HEK293 (cell line): Measurements from ENCODE around the gene MARVELD1.
A peak's percentile ranks its signal among the peaks of the same experiment; 100 is the strongest.

ENCODE experiments used
- KLF10 ChIP-seq: fragments of 450-650 bp; IDR thresholded peaks from 2 replicates; pipeline ENCODE4 v1.5.1; 2018; ENCODE audit warnings: missing biosample characterization, mild to moderate bottlenecking, missing genetic modification characterization
- OSR2 ChIP-seq: fragments of 450-650 bp; formaldehyde crosslinking; IDR thresholded peaks from 2 replicates; pipeline ENCODE4 v1.5.1; 2016; ENCODE audit warnings: missing biosample characterization, missing genetic modification characterization
- SETDB1 ChIP-seq: IDR thresholded peaks from one replicate; pipeline ENCODE4 v1.6.1; 2017; ENCODE audit warnings: mild to moderate bottlenecking, low read length, moderate library complexity, mixed read lengths; ENCODE audit not compliant: insufficient read length
- ZFP41 ChIP-seq: fragments of 450-650 bp; formaldehyde crosslinking; IDR thresholded peaks from 2 replicates; pipeline ENCODE4 v1.5.1; 2016; ENCODE audit warnings: missing biosample characterization, missing genetic modification characterization, borderline replicate concordance
- ZNF133 ChIP-seq: fragments of 450-650 bp; formaldehyde crosslinking; IDR thresholded peaks from 2 replicates; pipeline ENCODE4 v1.5.1; 2016; ENCODE audit warnings: missing biosample characterization, missing genetic modification characterization
- ZNF391 ChIP-seq: fragments of 450-650 bp; formaldehyde crosslinking; IDR thresholded peaks from 2 replicates; pipeline ENCODE4 v1.5.1; 2016; ENCODE audit warnings: low read depth, missing biosample characterization, missing genetic modification characterization, borderline replicate concordance
- ZNF433 ChIP-seq: fragments of 450-650 bp; formaldehyde crosslinking; IDR thresholded peaks from 2 replicates; pipeline ENCODE4 v1.5.1; 2016; ENCODE audit warnings: missing biosample characterization, missing genetic modification characterization, low read depth
- ZNF548 ChIP-seq: fragments of 450-650 bp; formaldehyde crosslinking; IDR thresholded peaks from 2 replicates; pipeline ENCODE4 v1.5.1; 2016; ENCODE audit warnings: missing biosample characterization, missing genetic modification characterization
- ZNF571 ChIP-seq: fragments of 450-650 bp; formaldehyde crosslinking; IDR thresholded peaks from 2 replicates; pipeline ENCODE4 v1.5.0; 2017; ENCODE audit warnings: missing biosample characterization, missing genetic modification characterization
- ZNF596 ChIP-seq: fragments of 450-650 bp; IDR thresholded peaks from 2 replicates; pipeline ENCODE4 v1.5.0; 2018; ENCODE audit warnings: missing biosample characterization, mild to moderate bottlenecking, missing genetic modification characterization, moderate library complexity
- TF ChIP-seq, protein P1 (sequence below): fragments of 450-650 bp; formaldehyde crosslinking; IDR thresholded peaks from 2 replicates; pipeline ENCODE4 v1.5.1; 2016; ENCODE audit warnings: missing biosample characterization, missing genetic modification characterization
- TF ChIP-seq, protein P2 (sequence below): fragments of 450-650 bp; formaldehyde crosslinking; IDR thresholded peaks from 2 replicates; pipeline ENCODE4 v1.5.1; 2016; ENCODE audit warnings: missing biosample characterization, missing genetic modification characterization
- TF ChIP-seq, protein P3 (sequence below): fragments of 450-650 bp; formaldehyde crosslinking; IDR thresholded peaks from 2 replicates; pipeline ENCODE4 v1.5.1; 2016; ENCODE audit warnings: missing biosample characterization, missing genetic modification characterization
- TF ChIP-seq, protein P4 (sequence below): fragments of 450-650 bp; formaldehyde crosslinking; IDR thresholded peaks from 2 replicates; pipeline ENCODE4 v1.5.1; 2016; ENCODE audit warnings: missing biosample characterization, missing genetic modification characterization
- TF ChIP-seq, protein P5 (sequence below): fragments of 450-650 bp; formaldehyde crosslinking; IDR thresholded peaks from 2 replicates; pipeline ENCODE4 v1.5.1; 2016; ENCODE audit warnings: missing biosample characterization, missing genetic modification characterization
- TF ChIP-seq, protein P6 (sequence below): fragments of 450-650 bp; formaldehyde crosslinking; optimal IDR thresholded peaks from 2 replicates; pipeline ENCODE3; 2016; ENCODE audit warnings: missing biosample characterization, mild to moderate bottlenecking, missing genetic modification characterization
- TF ChIP-seq, protein P7 (sequence below): fragments of 450-650 bp; formaldehyde crosslinking; IDR thresholded peaks from 2 replicates; pipeline ENCODE4 v1.5.1; 2016; ENCODE audit warnings: missing biosample characterization, missing genetic modification characterization
- TF ChIP-seq, protein P8 (sequence below): fragments of 450-650 bp; formaldehyde crosslinking; IDR thresholded peaks from 2 replicates; pipeline ENCODE4 v1.5.1; 2017; ENCODE audit warnings: missing biosample characterization, missing genetic modification characterization

The MARVELD1 gene

DNA sequence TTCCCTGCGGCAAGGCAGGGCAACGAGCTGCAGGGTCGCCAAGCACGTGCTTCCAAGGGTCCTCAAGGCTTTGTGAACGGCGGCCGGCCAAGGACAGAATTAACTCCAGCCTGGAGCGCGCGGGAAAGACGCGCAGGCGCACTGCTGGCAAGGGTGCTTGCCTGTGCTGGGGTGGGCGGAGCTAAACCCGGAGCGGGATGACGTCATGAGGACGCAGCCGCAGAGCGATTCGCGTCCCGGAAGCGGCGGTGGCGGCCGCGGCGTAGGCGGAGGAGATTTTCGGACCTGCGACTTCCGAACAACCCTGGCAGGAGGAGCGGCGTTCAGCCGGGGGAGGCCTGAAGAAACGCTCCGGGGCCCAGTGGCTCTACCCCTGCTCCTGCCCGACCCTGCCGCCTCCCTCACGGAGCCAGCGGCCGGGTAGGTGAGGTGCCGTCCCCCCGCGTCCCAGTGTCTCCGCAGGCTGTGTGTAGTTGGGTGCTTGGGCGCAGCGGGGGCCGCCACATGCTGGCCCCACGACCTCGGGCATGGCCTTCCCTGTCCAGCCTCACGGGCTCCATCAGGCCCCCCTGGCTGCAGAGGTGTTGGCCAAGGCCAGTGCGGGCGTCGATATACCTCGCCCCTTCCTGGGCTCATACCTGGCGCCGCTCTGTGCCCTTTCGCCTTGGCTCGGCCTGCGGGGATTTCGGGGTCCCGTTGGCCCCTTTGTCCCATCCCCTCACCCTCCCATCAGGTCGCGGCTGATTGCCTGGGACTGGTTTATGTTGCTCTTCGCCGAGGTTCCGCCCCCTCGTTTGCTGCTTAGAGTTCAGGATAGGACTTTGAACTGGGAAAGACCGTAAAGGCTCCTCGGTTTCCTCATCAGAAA, 23.6 kb downstream of the MARVELD1 start, which contains the start of gene ZFYVE27 (continued):
- TF ChIP-seq, protein P1, sequence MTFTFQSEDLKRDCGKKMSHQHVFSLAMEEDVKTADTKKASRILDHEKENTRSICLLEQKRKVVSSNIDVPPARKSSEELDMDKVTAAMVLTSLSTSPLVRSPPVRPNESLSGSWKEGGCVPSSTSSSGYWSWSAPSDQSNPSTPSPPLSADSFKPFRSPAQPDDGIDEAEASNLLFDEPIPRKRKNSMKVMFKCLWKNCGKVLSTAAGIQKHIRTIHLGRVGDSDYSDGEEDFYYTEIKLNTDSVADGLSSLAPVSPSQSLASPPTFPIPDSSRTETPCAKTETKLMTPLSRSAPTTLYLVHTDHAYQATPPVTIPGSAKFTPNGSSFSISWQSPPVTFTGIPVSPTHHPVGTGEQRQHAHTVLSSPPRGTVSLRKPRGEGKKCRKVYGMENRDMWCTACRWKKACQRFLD: no peak
- TF ChIP-seq, protein P2, sequence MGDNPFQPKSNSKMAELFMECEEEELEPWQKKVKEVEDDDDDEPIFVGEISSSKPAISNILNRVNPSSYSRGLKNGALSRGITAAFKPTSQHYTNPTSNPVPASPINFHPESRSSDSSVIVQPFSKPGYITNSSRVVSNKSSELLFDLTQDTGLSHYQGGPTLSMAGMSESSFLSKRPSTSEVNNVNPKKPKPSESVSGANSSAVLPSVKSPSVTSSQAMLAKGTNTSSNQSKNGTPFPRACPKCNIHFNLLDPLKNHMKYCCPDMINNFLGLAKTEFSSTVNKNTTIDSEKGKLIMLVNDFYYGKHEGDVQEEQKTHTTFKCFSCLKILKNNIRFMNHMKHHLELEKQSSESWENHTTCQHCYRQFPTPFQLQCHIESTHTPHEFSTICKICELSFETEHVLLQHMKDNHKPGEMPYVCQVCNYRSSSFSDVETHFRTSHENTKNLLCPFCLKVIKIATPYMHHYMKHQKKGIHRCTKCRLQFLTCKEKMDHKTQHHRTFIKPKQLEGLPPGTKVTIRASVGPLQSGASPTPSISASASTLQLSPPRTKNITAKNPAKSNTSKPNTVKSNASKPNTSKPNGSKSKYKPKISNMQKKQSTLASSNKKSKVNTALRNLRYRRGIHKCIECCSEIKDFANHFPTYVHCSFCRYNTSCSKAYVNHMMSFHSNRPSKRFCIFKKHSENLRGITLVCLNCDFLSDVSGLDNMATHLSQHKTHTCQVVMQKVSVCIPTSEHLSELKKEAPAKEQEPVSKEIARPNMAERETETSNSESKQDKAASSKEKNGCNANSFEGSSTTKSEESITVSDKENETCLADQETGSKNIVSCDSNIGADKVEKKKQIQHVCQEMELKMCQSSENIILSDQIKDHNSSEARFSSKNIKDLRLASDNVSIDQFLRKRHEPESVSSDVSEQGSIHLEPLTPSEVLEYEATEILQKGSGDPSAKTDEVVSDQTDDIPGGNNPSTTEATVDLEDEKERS (tag by site-specific recombination): no peak
- TF ChIP-seq, protein P3, sequence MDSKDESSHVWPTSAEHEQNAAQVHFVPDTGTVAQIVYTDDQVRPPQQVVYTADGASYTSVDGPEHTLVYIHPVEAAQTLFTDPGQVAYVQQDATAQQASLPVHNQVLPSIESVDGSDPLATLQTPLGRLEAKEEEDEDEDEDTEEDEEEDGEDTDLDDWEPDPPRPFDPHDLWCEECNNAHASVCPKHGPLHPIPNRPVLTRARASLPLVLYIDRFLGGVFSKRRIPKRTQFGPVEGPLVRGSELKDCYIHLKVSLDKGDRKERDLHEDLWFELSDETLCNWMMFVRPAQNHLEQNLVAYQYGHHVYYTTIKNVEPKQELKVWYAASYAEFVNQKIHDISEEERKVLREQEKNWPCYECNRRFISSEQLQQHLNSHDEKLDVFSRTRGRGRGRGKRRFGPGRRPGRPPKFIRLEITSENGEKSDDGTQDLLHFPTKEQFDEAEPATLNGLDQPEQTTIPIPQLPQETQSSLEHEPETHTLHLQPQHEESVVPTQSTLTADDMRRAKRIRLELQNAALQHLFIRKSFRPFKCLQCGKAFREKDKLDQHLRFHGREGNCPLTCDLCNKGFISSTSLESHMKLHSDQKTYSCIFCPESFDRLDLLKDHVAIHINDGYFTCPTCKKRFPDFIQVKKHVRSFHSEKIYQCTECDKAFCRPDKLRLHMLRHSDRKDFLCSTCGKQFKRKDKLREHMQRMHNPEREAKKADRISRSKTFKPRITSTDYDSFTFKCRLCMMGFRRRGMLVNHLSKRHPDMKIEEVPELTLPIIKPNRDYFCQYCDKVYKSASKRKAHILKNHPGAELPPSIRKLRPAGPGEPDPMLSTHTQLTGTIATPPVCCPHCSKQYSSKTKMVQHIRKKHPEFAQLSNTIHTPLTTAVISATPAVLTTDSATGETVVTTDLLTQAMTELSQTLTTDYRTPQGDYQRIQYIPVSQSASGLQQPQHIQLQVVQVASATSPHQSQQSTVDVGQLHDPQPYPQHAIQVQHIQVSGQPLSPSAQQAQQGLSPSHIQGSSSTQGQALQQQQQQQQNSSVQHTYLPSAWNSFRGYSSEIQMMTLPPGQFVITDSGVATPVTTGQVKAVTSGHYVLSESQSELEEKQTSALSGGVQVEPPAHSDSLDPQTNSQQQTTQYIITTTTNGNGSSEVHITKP (tag by site-specific recombination): peak; percentile 38; the same call in 1 of the 2 replicates
- TF ChIP-seq, protein P4, sequence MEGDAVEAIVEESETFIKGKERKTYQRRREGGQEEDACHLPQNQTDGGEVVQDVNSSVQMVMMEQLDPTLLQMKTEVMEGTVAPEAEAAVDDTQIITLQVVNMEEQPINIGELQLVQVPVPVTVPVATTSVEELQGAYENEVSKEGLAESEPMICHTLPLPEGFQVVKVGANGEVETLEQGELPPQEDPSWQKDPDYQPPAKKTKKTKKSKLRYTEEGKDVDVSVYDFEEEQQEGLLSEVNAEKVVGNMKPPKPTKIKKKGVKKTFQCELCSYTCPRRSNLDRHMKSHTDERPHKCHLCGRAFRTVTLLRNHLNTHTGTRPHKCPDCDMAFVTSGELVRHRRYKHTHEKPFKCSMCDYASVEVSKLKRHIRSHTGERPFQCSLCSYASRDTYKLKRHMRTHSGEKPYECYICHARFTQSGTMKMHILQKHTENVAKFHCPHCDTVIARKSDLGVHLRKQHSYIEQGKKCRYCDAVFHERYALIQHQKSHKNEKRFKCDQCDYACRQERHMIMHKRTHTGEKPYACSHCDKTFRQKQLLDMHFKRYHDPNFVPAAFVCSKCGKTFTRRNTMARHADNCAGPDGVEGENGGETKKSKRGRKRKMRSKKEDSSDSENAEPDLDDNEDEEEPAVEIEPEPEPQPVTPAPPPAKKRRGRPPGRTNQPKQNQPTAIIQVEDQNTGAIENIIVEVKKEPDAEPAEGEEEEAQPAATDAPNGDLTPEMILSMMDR: no peak; the same call in 1 of the 2 replicates
- TF ChIP-seq ZNF433 (tag by site-specific recombination) (no peak), ZNF391 (tag by site-specific recombination) (peak; percentile 77; the same call in 1 of the 2 replicates), KLF10 (tag by site-specific recombination) (no peak), ZNF571 (no peak), SETDB1 (peak; percentile 89), ZNF548 (tag by site-specific recombination) (no peak), ZNF133 (tag by site-specific recombination) (no peak), ZFP41 (no peak), ZNF596 (tag by site-specific recombination) (no peak), OSR2 (no peak)
- TF ChIP-seq, protein P5, sequence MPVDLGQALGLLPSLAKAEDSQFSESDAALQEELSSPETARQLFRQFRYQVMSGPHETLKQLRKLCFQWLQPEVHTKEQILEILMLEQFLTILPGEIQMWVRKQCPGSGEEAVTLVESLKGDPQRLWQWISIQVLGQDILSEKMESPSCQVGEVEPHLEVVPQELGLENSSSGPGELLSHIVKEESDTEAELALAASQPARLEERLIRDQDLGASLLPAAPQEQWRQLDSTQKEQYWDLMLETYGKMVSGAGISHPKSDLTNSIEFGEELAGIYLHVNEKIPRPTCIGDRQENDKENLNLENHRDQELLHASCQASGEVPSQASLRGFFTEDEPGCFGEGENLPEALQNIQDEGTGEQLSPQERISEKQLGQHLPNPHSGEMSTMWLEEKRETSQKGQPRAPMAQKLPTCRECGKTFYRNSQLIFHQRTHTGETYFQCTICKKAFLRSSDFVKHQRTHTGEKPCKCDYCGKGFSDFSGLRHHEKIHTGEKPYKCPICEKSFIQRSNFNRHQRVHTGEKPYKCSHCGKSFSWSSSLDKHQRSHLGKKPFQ (tag by site-specific recombination): 0 out of 2 replicates have a peak, but pooled peaks have one; percentile 42
- TF ChIP-seq, protein P6, sequence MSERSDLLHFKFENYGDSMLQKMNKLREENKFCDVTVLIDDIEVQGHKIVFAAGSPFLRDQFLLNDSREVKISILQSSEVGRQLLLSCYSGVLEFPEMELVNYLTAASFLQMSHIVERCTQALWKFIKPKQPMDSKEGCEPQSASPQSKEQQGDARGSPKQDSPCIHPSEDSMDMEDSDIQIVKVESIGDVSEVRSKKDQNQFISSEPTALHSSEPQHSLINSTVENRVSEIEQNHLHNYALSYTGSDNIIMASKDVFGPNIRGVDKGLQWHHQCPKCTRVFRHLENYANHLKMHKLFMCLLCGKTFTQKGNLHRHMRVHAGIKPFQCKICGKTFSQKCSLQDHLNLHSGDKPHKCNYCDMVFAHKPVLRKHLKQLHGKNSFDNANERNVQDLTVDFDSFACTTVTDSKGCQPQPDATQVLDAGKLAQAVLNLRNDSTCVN (tag by site-specific recombination): peak; percentile 62
- TF ChIP-seq, protein P7, sequence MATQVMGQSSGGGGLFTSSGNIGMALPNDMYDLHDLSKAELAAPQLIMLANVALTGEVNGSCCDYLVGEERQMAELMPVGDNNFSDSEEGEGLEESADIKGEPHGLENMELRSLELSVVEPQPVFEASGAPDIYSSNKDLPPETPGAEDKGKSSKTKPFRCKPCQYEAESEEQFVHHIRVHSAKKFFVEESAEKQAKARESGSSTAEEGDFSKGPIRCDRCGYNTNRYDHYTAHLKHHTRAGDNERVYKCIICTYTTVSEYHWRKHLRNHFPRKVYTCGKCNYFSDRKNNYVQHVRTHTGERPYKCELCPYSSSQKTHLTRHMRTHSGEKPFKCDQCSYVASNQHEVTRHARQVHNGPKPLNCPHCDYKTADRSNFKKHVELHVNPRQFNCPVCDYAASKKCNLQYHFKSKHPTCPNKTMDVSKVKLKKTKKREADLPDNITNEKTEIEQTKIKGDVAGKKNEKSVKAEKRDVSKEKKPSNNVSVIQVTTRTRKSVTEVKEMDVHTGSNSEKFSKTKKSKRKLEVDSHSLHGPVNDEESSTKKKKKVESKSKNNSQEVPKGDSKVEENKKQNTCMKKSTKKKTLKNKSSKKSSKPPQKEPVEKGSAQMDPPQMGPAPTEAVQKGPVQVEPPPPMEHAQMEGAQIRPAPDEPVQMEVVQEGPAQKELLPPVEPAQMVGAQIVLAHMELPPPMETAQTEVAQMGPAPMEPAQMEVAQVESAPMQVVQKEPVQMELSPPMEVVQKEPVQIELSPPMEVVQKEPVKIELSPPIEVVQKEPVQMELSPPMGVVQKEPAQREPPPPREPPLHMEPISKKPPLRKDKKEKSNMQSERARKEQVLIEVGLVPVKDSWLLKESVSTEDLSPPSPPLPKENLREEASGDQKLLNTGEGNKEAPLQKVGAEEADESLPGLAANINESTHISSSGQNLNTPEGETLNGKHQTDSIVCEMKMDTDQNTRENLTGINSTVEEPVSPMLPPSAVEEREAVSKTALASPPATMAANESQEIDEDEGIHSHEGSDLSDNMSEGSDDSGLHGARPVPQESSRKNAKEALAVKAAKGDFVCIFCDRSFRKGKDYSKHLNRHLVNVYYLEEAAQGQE (tag by site-specific recombination): peak; percentile 67; the same call in 1 of the 2 replicates
- TF ChIP-seq, protein P8, sequence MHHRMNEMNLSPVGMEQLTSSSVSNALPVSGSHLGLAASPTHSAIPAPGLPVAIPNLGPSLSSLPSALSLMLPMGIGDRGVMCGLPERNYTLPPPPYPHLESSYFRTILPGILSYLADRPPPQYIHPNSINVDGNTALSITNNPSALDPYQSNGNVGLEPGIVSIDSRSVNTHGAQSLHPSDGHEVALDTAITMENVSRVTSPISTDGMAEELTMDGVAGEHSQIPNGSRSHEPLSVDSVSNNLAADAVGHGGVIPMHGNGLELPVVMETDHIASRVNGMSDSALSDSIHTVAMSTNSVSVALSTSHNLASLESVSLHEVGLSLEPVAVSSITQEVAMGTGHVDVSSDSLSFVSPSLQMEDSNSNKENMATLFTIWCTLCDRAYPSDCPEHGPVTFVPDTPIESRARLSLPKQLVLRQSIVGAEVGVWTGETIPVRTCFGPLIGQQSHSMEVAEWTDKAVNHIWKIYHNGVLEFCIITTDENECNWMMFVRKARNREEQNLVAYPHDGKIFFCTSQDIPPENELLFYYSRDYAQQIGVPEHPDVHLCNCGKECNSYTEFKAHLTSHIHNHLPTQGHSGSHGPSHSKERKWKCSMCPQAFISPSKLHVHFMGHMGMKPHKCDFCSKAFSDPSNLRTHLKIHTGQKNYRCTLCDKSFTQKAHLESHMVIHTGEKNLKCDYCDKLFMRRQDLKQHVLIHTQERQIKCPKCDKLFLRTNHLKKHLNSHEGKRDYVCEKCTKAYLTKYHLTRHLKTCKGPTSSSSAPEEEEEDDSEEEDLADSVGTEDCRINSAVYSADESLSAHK (tag by site-specific recombination): peak; percentile 38; the same call in 1 of the 2 replicates
